H1 (cell line): ENCODE results near the gene UQCR10. TPM values are rescaled to one million over a fixed set of nuclear protein-coding genes. Genes with fewer than 3 reads are reported as not detected.

Source experiments
- SAP30 ChIP-seq: fragments of 300-600 bp; sonication (generic); IDR thresholded peaks from 2 replicates; pipeline ENCODE4 v1.7.1; 2012; ENCODE audit warnings: low read length, moderate library complexity, mild to moderate bottlenecking, inconsistent platforms; ENCODE audit not compliant: insufficient read depth, insufficient replicate concordance
- polyA plus RNA-seq, 7 experiments: library from polyadenylated mRNA; depleted of rRNA in 3 of 7; stranded (reverse) in 5 of 7; unstranded in 2 of 7; fragments of >200 nt in 5 of 7; fragments of 200-250 nt in 2 of 7; gene quantifications; 1 replicate in 5 of 7; 2 replicates in 1 of 7; 4 replicates in 1 of 7; pipeline versions ENCODE4 v1.2.1 to v1.2.3, GENCODE V29; 2011 to 2013; ENCODE audit warnings: missing spikeins in 2 of 7, mixed read lengths in 2 of 7
- total RNA-seq: library from RNA; stranded (reverse); fragmentation: NEBNext Ultra II Directional; extraction: Animal tissue kit (Norgen Biotek cat#: 25700); gene quantifications from 2 replicates; pipeline ENCODE4 v1.2.1, GENCODE V29; 2021

UQCR10 gene
- total and polyA plus RNA-seq, 2 of the 8 experiments (the other 6 are each of a cell fraction or from before 2014, with no cell fraction given): 102 to 260 TPM

GRCh38 chr22:29765905-29766631 is 1.1 kb upstream of the UQCR10 start (continued):
- no peak for TF ChIP-seq SAP30
